Glutamatergic neuron (in vitro differentiated cells): Measurements from ENCODE around the gene PRRX2. TPM values are rescaled to one million over a fixed set of nuclear protein-coding genes. Genes with fewer than 3 reads are reported as not detected.
A peak's percentile ranks its signal among the peaks of the same experiment; 100 is the strongest.

ENCODE experiments used
- DNase-seq: peaks from one replicate; pipeline ENCODE4 v3.0.0; 2022
- H3K27ac Mint-ChIP-seq: one replicate; pipeline ENCODE4 v1.8.0; 2020; ENCODE audit warnings: mild to moderate bottlenecking, mixed read lengths, inconsistent platforms; ENCODE audit not compliant: unreplicated experiment
- H3K27me3 Mint-ChIP-seq: one replicate; pipeline ENCODE4 v1.8.0; 2020; ENCODE audit warnings: mild to moderate bottlenecking, moderate library complexity, mixed read lengths, inconsistent platforms; ENCODE audit not compliant: unreplicated experiment
- H3K36me3 Mint-ChIP-seq: one replicate; pipeline ENCODE4 v1.8.0; 2020; ENCODE audit warnings: mild to moderate bottlenecking, mixed read lengths, inconsistent platforms; ENCODE audit not compliant: unreplicated experiment
- H3K4me1 Mint-ChIP-seq: one replicate; pipeline ENCODE4 v1.8.0; 2020; ENCODE audit warnings: mild to moderate bottlenecking, low read depth, mixed read lengths, inconsistent platforms; ENCODE audit not compliant: unreplicated experiment
- H3K4me3 Mint-ChIP-seq: one replicate; pipeline ENCODE4 v1.8.0; 2020; ENCODE audit warnings: mild to moderate bottlenecking, mixed read lengths, inconsistent platforms; ENCODE audit not compliant: unreplicated experiment
- H3K9me3 Mint-ChIP-seq: one replicate; pipeline ENCODE4 v1.8.0; 2020; ENCODE audit warnings: mild to moderate bottlenecking, moderate library complexity, mixed read lengths, inconsistent platforms; ENCODE audit not compliant: unreplicated experiment
- CTCF ChIP-seq: fragments of 200-600 bp; sonication (generic); IDR thresholded peaks from one replicate; pipeline ENCODE4 v1.5.0; 2021; ENCODE audit not compliant: partially characterized antibody, unreplicated experiment
- total RNA-seq: library from RNA; stranded (reverse); fragmentation: NEBNext Ultra II Directional; extraction: Animal tissue kit (Norgen Biotek cat#: 25700); gene quantifications from one replicate; pipeline ENCODE4 v1.2.1, GENCODE V29; 2021; ENCODE audit not compliant: unreplicated experiment

The PRRX2 gene
- total RNA-seq, 1 donor from 2014 or later = 2.3 TPM

DNA sequence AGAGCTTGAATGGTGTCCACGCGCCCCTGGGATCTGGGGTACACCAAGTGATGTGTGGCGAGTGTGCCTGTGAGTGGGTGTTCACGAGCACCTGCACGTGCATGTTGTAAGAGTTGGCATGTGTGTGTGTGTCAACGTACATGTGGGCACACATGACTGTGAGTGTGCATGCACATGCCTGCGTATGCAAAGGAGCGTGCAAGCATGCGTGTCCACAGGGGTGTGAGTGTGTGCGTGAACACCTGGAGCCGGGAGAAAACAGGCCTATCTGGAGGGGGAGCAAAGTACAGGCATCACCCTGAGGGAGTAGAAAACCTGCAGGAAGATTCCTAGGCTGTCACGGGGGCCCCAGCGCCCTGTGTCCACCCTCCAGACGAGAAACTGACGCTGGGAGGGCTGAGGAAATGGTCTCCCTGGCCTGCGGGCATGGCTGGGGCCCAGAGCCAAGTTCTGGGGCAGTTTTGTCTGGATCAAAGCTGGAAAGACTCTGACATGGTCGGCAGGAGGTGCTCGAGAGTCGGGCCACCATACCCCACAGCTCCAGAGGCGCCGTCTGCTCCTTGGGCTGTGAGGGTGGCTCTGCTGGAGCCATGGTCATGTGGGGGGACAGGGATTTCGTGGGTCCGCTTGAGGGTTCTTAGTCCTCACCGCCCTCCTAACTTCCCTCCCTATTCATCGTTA is 55.6 kb downstream of the PRRX2 start:
- Mint-ChIP-seq H3K36me3 (no peaks in the 10 kb centered on the region), H3K9me3 (peaks cover 1% of the 10 kb centered on the region), H3K4me1 (peaks cover 2% of the 10 kb centered on the region), H3K27ac (no peak overlapping the region), H3K27me3 (peaks cover 5% of the 10 kb centered on the region), H3K4me3 (no peak overlapping the region)
- DNase-seq = no peak
- TF ChIP-seq CTCF = peak; percentile 49

DNA sequence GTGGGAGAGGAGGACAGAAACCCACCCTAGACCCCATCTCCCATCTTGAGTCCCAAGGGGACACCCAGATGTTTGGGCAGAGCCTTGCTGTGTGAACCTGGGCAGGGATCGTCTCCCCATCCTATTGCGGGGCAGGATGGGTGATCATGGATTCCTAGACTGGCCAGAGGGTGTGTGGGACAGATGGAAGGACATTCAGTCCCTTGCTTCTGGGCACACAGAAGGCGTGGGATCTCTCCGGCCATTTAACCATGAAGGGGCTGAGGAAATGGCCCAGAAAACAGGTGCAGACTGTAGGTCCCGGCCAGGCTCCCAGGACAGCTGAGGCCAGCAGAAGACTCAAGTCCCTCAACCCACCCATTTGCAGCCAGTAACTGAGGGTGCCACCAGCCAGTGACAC is 57.5 kb downstream of the PRRX2 start:
- no peak for DNase-seq
- peaks cover 3% of the 10 kb centered on the region for H3K4me1 Mint-ChIP-seq

GRCh38 chr9:129724456-129725190 is 59.2 kb downstream of the PRRX2 start:
- no peak for DNase-seq
- Mint-ChIP-seq H3K36me3 (no peaks in the 10 kb centered on the region), H3K4me3 (no peak overlapping the region), H3K27ac (no peak overlapping the region), H3K27me3 (peaks cover 5% of the 10 kb centered on the region), H3K4me1 (peaks cover 3% of the 10 kb centered on the region), H3K9me3 (no peaks in the 10 kb centered on the region)
- TF ChIP-seq CTCF = no peak

More for the DNA sequence above, 57.5 kb downstream of the PRRX2 start:
- no peak for TF ChIP-seq CTCF
- no peak overlapping the region for H3K27ac Mint-ChIP-seq
- no peak overlapping the region for H3K4me3 Mint-ChIP-seq
- H3K27me3 Mint-ChIP-seq = peaks cover 5% of the 10 kb centered on the region
- no peaks in the 10 kb centered on the region for H3K36me3 Mint-ChIP-seq
- no peaks in the 10 kb centered on the region for H3K9me3 Mint-ChIP-seq

- no peak for DNase-seq
These were observed 60.4 kb downstream of the PRRX2 start for GRCh38 chr9:129725795-129726251.

More at GRCh38 chr9:129725795-129726251, 60.4 kb downstream of the PRRX2 start:
- H3K27ac Mint-ChIP-seq = no peak overlapping the region
- no peaks in the 10 kb centered on the region for H3K9me3 Mint-ChIP-seq
- no peak for TF ChIP-seq CTCF
- H3K36me3 Mint-ChIP-seq = no peaks in the 10 kb centered on the region
- H3K4me1 Mint-ChIP-seq = peaks cover 3% of the 10 kb centered on the region
- H3K4me3 Mint-ChIP-seq = no peak overlapping the region
- H3K27me3 Mint-ChIP-seq = peaks cover 3% of the 10 kb centered on the region
